CD4-positive, alpha-beta T cell treated with Interleukin-17A for 1 hour (primary cell): ENCODE data around the gene IRAG1.
"Not testable (repeated sequence)": the region's sequence is repeated elsewhere in the genome, so short reads cannot be mapped to it uniquely, and the experiment has no call there.

Experiments used
- DNase-seq: peaks from one replicate; pipeline ENCODE4 v3.0.0-alpha.2; 2020

Gene IRAG1

DNA sequence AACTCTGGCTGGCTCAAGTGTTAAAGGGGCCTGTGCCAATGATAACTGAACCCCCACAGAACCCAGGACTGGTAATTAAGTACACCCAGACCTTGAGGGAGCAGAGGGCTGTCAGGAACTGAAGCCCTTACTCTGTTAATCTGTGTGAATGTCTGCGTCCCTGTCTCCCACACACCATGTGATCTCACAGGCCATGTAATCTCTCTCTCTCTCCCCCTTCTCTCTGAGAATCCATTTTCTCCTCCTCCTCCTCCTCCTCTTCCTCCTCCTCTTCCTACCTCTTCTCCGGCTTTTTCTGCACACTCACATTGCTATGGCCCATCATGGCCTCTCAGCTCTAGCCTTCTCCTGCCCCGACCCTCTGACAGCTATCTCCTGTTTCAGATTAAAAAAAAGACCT, 14.6 kb upstream of the IRAG1 start:
- DNase-seq = no peak

DNA sequence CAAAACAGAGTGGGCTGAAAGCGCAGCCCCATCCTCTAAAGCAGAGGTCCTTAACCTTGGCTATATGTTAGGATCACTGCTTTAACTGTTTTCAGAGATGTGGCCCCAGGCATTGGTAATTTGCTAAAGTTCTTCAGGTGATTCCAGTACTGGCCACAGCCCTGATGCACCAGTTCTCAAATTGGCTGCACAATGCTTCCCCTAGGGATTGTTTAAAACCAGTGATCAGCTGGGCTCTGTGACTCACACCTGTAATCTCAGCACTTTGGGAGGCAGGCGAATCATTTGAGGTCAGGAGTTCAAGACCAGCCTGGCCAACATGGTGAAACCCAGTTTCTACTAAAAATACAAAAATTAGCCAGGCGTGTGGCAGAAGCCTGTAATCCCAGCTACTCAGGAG, 8.4 kb upstream of the IRAG1 start:
- no peak for DNase-seq

DNA sequence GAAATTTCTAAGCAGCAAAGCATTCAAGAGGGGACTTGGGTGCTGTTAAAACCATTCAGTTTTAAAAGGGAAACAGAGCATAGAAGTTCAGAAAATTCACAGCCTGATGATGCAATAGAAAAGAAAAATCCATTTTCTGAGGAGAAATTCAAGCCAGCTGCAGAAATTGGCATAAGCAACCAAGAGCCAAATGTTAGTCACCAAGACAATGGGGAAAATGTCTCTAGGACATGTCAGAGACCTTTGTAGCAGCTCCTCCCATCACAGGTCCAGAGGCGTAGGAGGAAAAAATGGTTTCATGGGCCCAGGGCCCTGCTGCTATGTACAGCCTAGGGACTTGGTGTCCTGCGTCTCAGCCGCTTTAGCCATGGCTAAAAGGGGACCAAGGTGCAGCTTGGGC, 5.5 kb upstream of the IRAG1 start:
- no peak for DNase-seq

DNA sequence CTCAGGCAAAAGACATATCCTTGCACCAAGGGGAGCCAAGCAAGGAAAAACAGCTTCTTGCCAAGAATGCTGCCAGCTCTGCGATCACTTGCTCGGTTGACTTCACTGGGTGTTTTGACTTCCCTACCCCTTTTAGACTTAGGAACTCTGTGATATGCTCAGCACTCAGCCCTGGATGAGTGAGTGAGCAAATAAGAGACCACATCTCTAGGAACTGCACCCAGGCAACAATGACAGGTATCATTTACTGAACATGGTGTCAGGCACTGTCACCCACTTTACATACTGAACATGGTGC, 3.7 kb upstream of the IRAG1 start:
- DNase-seq = no peak

DNA sequence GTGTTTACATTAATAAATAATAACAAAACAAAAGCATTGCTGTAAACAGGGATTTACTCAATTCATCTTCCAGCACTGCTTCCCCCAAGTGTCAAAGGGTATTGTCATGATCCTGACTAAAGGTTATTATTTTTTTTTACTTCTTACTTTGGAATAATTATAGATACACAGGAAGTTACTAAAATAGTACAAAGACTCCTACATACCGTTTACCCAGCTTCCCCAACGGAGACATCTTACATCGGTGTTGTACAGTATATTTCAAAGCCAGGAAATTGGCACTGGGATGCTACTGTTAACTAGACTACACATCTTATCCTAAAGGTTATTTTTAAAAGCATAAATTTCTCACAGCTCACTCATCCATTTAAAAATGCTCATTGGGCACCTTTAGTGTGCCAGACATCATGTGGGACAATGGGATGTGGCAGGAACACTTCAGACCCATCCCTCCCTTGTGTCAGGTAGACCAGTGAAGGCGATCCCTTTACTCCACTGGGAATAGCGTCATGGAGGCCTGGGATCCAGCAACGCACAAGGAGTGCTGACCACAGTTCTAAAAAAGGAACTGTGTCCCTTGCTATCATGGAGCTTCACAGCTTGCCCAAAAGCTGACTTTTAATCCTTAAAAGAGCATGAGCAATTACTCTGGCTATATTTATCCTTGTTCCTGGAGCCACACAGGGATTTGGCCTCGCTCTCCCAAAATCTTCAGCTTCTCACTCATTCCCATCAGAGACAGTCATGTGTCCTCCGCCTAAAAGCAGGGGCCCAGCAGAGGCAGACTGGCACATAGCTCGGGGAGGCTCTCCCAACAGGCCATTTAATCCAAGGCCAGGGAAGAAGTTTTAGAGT, 3.1 kb upstream of the IRAG1 start:
- no peak for DNase-seq

DNA sequence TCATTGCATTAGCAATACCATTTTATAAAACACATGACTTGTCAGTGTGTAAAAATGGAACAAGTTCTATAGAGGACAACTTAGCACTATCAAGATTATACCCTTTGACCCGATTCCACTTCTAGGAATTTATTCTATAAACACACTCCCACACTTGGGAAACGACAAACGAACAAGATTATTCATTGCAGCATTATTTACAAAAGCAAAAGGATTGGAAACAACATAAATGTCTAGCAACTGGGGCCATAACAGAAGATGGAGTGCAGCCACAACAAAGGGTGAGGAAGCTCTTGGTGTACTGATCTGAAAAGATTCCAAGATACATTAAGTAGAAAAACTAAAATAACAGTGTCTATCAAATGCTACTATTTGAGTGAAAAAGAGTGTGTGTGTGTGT, 2.3 kb upstream of the IRAG1 start:
- no peak for DNase-seq

DNA sequence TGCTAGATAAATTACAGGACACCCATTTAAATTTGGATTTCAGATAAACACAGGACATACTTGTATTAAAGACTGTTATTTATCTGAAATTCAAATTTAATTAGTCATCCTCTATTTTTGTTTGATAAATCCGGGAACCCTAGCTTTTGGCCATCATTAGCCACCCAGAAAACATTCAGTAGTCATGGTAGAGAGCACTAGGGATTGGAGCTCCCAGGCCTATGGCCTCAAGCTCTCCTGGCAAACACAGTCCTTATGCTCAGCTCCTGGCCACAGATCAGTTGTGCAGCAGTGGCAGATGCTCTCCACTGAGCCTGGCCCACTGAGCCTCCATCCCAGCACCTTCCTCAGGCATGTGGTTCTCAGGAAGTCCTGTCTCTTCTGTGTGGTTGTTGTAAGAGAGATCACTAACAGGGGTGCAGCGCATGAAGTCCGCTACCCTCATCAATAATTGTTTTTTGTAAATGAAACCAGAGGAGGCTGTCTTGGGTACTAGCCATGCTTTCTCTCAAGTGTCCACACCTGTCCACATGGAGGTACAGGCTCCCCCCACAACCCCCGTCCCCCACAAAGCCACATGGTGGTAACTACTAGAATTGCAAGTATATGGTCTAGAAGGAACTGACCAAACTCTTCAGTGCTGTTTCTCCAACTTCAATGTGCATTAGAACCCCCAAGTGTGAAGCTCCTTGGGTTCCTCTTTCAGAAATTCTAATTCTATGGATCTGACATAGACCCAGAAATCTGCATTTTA, 1.1 kb upstream of the IRAG1 start:
- DNase-seq = no peak

DNA sequence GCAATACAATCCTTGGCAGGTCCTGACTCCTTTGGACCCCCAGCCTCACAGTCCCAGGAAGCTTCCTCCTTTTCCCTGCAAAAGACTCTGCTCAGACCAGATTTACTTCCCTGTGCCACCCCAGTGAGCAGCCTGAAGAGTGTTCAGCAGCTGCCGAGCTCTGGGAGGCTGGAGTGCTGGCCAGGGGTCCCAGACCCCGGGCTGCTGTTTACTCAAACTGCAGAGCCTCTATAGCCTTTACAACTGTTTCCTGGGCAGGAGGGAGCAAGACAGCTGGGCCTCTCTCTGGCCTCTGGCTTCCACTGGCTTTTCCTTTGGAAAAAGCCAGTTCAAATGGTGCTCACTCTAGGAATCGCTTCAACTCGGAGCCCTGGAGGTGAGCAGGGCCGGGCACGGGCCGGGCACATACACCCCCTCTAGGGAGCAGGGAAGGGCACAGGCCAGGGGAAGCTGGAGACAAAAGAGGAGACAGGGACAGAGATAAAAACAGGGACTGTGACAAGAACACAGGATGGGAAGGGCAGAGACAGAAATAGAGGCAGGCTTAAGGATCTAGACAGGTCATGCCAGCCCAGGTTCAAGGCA, 932 bp downstream of the IRAG1 start:
- DNase-seq = no peak

DNA sequence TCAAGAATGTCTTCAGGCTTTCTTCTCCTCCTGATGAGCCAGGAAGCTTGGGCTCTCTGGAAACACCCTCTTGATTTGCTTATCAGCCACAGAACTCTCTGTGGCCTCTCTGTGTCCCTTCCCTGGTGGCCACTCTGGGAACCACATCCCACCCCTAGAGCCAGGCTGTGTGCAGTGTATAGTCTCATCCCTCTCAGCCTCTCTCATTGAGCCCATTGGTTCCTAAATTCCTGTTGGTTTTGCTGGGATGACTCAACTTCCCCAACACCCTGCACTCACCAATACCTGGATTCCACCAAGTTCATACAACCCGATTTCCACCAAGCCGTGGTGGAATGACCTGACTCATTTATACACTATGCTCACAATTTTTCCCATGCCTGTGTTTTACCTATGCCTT, 5.2 kb downstream of the IRAG1 start:
- no peak for DNase-seq

DNA sequence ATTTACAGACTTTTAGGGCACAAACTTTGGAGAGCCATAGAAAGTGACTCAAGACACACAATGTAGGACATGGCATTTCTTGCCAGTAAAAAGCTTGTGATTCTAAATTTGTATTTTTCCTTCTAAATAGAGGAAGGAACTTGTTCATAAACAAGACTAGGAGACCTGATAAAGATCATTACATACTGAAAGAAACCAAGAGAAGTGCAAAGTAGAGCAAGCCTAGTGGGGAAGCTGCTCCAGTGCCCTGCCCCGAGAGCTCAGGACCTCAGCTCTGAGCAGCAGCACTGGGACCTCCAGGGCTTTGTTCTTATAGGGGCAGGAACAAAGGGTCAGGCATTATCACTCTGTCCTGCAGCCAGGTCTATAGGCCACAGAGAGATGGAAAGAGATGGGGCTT, 7.2 kb downstream of the IRAG1 start:
- DNase-seq = no peak

DNA sequence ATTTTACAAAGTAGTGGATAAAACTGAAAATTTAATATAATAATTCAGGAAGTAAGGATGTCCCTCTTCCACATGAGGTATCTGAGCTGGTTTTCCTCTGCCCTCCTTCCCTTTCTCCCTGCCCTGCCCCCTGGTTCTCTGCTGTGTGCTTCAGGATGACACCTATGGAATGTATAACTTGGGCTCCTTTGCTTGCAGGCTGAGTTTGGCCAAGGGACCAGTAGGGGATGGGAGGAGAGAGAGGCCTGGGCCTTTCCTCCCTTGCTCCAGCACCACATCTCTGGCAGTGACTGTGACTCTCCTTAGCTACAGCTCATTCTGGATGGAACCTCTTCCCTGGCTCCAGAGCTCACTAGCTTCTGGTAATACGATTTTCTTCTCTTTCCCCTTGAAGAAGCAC, 10.1 kb downstream of the IRAG1 start:
- no peak for DNase-seq

DNA sequence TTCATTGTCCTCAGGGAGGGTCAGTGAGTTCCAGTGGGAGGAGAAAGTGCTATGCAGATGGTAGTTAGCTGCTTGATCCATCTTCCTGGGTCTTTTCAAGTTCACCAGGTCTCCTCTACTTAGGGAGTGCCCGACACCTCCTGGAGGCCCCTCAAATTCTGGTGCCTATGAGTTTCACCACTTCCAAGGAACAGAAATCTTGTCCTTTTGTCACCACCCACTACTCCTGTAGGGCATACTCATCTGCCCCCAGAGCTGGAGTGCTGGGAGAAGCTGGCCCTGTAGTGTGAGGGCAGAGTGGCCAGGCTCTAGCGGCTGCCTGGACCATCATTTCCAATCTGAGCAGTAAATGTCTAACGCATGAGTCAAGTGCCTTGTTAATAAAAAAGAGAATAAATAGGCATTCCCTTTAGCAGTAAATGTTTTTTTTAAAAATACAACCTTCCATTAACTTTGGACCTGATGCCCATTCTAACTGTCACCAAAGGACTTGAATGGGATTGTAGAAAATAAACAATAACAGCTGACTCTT, 12.5 kb downstream of the IRAG1 start:
- no peak for DNase-seq

DNA sequence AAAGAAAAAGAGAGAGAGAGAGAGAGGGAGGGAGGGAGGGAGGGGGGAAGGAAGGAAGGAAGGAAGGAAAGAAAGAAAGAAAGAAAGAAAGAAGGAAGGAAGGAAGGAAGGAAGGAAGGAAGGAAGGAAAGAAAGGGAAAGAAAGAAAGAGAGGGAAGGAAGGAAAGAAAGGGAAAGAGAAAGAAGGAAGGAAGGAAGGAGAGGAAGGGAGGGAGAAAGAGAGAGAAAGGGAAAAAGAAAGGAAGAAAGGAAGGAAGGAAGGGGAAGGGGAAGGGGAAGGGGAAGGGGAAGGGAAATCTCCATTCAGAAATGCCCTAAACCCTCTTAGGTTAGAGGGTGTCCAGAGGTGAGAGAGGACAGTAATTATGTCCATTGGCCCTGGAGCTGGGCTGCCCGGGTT, 13.3 kb downstream of the IRAG1 start:
- not testable (repeated sequence) for DNase-seq

DNA sequence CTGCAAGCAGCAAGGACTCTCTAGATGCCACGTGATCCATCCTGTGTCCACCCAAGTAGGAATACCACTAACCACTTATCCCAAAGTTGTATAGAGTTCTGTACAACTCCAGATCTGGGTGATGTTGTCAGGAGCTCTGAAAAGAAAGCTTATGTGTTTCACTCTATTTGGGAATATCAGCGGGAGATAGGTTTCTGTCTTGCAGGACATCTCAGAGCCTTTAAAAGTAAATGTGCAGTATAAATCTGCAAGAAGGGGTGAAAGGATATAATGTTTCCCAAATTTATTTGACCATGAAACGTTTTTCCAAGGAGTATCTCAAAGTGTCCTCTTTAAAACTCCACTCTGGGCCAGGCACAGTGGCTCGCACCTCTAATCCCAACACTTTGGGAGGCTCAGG, 13.9 kb downstream of the IRAG1 start:
- DNase-seq = no peak

DNA sequence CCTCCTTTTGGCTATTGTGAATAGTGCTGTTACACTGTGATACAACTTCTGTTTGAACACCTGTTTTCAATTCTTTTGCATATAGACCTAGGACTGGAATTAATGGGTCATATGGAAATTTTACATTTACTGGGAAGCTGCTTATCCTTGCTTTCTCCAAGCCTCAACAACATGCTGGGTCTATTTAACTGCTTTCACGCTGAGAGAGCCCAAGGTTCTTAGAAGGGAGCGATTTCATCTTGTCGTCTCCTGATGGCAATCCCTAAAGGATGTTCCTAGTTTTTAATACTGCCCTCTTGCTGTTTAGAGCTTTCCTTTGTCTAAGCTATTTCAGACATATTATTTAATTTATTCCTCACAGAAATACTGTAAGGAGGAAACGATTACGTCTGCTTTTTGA, 15.5 kb downstream of the IRAG1 start:
- DNase-seq = no peak

DNA sequence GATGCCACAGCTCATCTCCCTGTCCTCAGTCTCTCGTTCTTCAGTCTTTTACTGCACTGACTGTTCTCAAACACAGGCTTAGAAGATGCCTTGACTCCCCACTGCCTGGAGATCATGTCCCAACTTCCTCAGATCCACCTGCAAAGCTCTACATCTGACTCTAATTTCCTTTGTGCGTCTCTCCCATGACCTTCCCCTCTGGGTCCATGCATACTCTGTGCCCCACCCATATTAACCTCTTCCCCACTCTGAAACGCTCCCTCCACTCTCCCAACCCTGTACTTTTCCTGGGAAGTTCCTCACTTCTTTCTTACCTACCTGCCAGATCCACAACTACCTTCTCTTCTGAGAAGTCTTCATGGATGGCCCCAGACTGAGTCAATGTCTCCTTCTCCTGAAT, 16.6 kb downstream of the IRAG1 start:
- no peak for DNase-seq

DNA sequence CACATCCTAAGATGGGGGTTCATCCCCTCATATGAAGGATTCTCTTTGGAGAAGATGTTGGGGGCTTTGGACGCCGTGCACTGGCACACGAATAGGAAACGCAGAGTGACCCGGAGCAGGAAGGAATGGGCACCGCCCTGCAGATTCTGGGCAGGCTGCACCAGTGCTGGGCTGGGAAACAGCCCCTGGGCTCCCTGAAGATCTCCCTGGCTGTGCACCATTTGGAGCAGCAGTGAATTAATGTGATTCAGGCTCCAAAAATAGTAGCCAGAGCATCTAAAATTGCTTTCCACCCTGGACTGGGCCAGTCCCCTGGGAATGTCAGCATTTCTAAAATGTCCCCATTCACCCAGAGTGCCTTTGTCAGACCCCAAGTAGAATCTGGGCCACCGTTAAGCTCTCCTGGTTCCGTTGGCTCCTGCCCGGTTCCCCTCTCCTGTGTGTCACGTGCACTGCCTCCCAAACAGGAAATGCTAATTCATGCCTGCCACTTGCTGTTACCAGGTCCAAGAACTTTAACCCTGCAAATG, 18.6 kb downstream of the IRAG1 start:
- DNase-seq = no peak

DNA sequence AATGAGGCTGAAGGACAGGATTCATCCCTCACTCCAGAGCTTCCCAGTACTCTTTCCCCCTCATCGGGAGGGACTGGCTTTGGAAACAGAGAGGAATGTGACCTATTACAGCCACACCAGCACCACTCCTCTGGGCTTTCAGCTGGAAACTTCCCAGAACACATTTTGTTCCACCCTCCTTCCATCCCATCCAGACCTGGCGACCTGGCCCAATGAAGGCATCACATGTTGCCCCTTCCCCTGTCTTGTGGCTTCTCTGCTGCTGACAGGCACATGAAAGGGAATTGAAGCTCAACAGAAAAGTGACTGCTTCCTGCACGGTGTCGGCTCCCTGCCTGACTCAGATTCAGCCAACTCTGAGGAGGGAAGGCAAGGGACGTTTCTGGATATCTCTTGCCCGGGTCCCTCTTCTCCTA, 19.1 kb downstream of the IRAG1 start:
- DNase-seq = no peak

DNA sequence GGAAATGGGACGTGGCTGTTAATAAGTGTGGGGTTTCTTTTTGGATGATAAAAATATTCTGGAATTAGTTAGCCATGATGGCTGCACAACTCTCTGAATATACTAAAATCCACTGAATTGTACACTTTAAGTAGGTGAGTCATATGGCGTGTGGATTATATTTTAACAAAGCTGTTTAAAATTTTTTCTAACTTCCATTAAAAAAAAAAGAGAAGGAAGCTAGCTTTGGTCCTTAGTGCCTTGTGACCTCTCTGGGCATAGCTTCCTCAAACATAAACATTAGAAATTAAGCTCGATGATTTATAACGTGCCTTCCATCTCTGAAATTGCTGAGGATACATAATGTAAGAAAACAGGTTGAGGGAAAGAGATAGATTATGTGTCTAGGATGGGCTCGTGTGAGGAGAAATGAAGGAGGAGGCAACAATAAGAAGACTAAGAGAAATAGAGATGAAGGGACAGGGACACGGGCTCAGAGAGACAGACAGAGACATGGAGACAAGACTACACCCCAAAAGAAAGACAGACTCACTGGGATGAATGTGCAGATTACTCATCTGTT, 20.0 kb downstream of the IRAG1 start:
- DNase-seq = no peak

DNA sequence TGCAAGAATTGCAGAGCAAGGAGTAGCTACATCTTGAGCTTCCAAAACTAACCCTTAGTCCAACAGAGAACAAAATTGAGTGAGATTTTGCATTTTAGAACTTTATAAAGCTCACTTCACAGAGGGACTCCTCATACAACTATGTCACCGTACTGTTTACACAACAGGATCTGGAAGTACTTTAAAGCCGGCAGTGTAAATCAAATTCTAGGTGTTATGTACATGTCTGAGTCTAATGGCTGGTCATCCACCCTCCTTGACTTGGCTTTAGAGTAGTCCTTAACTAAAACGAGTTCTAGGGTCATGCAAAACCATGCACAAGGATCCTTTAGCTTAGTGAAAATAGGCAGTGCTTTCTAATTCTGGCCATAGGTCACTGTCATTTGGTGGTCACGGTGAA, 23.5 kb downstream of the IRAG1 start:
- no peak for DNase-seq

DNA sequence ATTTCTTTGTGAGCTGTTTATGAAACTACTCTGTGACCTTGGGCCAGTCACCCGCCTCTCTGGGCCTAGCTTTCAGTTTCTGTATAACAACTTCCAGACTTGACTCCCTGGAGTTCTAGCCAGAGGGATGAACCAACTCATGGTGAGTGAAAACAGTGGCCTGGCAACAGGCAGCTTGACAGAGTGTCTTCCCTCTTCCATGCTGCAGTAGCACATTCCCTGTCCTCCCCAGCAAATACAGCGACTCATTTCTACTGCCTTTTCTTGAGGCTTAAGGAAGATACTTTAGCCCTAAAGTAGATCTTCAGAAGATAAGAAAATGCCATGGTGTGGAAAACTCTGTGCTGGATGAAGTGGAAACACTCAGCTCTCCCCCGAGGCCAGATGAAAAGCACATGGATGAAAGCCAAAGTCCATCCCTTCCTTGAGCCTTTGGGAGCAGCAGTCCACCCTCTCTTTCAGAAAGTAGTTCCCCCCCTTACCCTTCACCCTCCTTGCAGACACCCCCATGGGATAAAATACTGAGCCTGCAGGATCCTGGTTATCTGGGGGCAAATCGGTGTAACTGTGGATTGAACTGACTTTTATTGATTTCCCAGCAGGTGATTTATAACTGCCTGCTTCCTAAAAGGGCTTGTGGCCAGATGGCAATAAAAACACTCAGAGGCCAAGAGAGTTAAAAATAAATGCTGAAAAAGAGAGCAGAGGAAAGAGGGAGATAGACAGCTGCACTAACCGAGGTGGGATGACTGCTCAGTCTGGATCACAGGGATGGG, 24.1 kb downstream of the IRAG1 start:
- no peak for DNase-seq

DNA sequence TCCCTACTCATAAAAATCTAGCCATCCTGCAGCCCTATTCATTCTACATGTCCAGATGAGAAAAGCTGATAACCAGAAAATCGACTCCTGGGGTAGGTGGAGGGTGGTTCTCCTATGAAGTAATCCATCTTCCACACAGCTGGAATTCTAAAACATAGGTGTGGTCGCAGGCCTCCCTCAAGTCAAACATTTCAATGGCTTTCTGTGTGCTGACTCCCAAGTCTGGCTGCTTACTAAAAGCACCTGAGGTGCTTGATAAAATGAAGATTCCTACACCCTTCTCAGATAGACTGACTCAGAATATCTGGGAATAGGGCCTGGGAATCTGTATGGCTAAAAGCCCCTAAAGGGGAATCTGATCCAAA, 26.1 kb downstream of the IRAG1 start:
- DNase-seq = no peak
